Regular cardiac myocyte (primary cell): ENCODE results near the gene HPS1. TPM values are rescaled to one million over a fixed set of nuclear protein-coding genes. Genes with fewer than 3 reads are reported as not detected.

Experiments used
- total RNA-seq: library from RNA; depleted of rRNA; stranded (reverse); fragments of >200 nt; gene quantifications from 2 replicates; pipeline ENCODE4 v1.2.3, GENCODE V29; 2014

Gene HPS1
- 18.8 and 22.6 TPM in 2 replicates for total RNA-seq

DNA sequence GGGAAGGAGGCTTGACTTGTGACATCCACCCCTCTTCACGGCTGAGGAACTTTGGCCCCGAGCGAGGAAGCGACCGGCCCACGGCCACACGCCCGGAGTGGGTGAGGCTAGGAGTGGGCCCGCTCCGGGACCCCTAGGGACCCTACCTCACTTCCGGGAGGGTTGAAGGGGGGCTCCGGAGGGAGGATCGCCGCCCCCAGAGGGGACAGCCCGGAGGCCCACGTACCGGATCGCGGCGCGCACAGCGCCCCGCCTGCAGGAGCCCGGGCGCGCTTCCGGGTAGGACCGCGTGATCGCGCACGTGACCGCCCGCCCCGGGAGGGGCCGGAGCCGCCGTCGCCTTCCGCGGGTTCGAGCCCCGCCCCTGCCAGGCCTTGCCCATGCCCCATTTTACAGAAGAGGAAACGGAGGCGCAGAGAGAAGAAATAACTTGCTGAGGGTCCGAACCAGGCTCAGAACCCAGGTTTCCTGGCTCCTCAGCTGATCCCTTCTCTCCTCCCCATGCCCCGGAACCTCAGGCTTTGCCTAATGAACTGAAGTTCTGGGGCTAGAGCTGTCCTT is at the start of gene HPS1:
HPS1 (minus strand) TSS at position 275 of the 561 bp plus-strand sequence. CDS start 3,695 bp downstream, outside the sequence.

DNA sequence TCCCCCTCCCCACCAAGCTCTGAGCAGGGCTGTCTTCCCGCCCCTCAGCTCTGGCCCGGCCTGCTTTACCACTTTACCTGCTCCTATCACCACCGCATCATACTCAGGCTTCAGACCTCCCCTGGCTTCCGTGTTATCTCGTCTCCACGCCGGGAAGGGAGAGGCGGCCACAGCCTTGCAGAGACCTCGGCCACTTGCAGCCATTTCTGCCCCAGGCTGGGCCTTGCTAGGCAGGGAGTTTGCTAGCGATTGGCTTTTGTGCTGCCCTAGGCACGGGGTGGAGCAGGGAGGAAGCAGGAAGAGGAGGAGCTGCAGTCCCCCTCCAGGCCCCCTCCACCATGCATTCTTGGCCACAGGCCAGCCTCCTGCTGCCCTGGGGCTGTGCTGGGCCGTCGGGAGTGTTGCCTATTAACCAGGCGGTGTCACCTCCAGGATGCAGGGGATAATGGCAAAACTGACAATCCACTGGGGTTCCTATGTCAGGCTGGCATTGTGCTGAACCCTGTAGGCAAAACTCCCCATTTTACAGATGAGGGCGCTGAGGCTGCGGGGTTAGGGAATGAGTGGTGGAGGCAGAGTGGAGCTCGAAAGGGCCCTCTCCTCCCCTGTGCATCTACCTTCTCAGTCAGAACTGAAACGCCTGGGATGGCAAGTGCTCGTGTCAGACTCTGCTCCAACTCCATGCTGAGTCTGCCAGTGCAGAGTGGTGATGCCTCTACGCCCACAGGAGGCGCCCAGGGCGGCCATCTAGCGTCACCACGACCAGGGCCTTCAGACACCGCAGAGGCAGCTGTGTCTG is 31.6 kb downstream of the HPS1 start, which contains the start of gene PYROXD2:
PYROXD2 (minus strand) TSS at position 251 of the 799 bp plus-strand sequence; CDS start at position 204, 47 bp downstream.

Other genes with a start within 250 kb of the HPS1 start
- 46.8 and 192 TPM in 2 replicates for gene LOXL4, start 178.7 kb downstream of the HPS1 start, total RNA-seq
- 6.5 and 16.6 TPM in 2 replicates for gene PYROXD2, start 31.8 kb downstream of the HPS1 start, total RNA-seq